ENCODE data around the gene LAMC3.
A peak's percentile ranks its signal among the peaks of the same experiment; 100 is the strongest.
"Not testable (repeated sequence)": the region's sequence is repeated elsewhere in the genome, so short reads cannot be mapped to it uniquely, and the experiment has no call there.

LAMC3 gene

DNA sequence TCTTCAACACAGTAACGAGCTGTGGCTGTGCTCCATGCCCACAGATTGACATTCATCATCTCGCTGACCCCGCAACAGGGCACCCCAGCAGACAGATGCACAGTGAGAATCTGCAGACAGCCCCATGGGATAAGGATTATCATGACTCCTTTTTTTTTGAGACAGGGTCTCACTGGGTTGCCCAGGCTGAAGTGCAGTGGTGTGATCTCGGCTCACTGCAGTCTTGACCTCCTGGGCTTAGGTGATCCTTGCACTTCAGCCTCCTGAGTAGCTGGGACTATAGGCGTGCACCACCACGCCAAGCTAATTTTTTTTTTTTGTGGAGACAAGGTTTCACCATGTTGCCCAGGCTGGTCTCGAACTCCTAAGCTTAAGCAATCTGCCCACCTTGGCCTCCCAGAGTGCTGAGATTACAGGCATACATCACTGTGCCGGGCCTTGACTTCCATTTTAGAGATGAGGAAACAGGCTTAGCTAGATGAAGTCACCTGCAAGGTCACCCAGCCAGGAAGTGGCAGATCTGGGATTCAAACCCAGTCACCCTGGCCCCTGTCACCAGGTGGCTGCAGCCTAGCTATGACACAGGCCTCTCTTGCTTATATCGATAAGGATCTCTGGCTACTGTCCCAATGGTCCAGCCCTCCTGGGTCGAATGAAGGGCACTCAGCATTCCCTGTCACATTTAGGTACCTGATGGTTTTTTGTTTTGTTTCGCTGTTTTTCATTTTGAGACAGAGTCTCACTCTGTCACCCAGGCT lies 92.4 kb downstream of the LAMC3 start:
- no peak for DNase-seq

DNA sequence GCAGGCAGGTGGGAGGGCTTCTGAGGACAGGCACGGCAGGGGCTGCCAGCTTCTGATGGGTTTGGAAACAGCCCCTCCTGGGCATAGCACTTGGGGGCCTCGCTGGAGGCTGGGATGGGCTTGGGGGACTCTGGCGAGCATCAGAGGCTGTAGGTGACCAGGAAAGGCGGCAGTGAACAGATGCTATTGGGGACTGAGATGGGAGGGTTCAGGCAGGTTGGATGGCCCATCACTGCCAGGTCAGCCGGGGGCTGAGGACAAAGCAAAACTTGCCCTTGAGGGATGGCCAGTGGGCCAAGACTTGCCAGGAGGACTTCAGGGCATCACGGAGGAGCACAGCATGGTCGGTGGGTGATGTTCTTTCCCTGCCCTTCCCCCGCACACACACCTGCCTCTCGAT lies 94.0 kb downstream of the LAMC3 start:
- no peak for DNase-seq

DNA sequence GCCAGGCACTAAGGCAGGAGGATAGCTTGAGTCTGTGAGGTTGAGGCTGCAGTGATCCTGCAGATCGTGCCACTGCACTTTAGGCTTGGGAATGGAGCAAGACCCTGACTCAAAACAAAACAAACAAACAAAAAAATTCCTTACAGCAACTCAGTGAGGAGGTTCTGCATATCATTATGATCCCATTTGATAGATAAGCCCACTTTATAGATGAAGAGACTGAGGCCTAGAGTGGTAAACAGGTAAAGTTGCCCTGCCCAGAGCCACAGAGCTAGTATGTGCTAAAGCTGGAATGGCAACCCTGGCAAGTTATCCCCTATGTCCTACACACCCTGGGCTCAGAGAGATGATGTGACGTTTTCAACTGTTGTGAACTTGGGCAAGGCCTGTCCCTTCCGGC lies 94.6 kb downstream of the LAMC3 start:
- no peak for DNase-seq

DNA sequence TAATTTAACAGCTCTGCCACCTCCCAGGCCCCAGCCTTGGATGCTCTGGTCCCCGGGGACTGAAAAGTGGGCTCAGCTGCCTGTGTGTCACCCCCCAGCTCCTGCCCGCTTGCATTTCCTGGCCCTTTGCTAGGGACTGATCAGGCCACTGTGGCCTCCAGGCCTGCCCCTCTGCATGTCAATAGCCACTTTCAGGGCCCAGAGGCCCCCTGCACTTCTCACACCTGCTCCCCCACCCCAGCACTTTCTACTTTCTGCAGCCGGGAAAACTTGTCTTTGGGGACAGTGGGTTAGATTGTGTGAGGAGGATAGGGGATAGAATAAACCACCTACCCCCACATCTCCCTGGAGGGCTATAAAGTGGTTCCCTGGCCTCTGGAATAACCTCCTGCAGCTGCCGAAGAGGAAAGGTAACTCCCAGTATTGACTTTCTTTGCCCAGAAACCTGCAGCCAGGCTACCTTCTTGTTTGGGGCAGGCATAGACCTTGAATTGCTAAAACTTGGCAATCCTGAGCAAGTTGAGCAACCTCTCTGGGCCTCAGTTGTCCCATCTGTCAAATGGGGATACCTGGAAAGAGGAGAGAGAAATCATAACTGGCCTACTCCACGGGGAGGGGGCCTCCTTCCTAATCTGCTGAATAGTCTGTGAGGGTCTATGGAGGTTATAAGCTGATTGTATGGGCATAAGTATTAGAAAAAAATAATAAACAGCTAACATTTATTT lies 95.2 kb downstream of the LAMC3 start:
- DNase-seq, result no peak

DNA sequence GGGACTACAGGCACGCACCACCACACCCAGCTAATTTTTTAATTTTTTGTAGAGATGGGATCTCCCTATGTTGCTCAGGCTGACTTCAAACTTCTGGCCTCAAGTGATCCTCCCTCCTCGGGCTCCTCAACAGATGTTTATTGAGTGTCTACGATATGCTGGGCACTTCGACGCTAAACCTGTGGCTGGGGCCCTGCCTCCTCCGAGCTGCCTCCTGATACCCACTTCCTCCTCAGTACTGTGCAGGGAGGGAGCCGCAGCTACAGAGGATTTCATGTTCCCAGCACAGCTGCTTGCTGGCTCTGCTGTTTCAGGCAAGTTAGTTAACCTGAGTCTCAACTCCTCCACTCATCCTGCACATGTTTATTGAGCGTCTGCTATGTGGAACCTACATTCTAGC lies 97.0 kb downstream of the LAMC3 start:
- no peak for DNase-seq

DNA sequence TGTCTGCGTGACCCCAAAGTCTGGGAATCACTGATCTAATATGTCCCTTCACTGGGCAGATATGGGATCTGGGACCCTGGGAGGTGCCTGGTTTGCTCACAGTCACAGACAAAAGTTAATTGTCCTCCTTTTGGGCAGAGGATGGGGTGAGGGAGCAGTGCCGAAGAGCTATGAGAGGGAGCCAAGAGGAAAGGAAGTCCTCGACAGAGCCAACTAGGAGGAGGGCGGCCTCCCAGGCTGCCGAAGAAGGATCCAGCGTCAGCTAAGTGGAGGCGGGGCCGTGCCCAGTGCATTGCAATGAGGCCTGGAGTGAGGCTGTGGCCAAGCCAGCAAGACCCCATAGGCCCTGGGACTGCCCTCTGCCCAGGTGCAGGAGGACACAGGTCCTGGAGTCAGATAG lies 98.8 kb downstream of the LAMC3 start:
- no peak for DNase-seq

DNA sequence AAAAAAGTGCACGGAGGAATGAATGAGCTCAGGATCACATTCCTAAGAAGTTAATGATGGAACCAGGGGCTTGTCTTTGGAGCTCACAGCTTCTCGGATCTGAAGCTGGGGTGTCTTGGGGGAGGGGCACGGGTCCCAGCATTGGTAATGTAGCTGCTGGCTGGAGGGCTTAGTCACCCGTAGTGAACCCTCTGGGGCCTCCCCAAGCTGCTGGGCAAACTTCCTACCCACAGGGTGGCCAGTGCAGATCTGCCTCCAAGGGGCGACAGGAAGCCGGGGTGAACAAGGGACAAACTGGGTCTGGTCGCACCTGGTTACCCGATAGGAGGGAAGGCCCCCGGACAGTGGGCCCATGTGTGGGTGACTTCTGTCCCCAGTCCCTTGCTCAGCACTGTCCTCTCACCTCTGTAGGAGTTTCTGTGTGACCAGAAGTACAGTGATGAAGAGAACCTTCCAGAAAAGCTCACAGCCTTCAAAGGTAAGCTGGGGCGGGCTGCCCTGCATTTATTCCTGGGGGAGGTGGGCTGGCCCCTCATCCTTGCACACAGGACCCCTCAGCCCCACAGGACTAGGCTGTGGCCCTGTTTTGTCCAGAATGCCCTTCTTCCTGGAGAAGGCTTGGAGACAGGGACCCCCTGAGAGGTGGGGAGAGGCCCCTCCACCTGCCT lies 102.3 kb downstream of the LAMC3 start:
- no peak for DNase-seq

DNA sequence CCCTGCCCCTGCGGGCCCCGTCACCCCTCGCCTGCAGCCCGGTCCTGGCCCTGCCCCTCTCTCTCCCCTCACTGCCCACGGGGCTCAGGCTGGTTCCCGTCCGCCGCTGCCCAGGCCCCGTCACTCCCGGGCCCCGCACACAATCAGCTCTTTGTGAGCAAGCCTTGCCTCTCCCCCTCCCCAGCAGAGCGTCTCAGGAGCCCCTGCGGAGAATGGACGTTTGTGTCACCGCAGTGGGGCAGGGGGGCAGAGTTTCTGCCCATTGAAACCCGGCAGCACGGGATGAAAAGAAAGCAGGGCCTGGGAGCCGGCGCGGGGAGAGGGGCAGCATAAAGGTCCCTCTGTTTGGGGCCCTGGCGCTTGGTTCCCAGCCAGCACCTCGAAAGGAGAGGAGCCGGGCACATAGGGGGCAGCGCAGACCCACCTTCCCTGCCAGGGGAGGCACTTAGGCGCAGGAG lies 102.9 kb downstream of the LAMC3 start:
- DNase-seq, result no peak

DNA sequence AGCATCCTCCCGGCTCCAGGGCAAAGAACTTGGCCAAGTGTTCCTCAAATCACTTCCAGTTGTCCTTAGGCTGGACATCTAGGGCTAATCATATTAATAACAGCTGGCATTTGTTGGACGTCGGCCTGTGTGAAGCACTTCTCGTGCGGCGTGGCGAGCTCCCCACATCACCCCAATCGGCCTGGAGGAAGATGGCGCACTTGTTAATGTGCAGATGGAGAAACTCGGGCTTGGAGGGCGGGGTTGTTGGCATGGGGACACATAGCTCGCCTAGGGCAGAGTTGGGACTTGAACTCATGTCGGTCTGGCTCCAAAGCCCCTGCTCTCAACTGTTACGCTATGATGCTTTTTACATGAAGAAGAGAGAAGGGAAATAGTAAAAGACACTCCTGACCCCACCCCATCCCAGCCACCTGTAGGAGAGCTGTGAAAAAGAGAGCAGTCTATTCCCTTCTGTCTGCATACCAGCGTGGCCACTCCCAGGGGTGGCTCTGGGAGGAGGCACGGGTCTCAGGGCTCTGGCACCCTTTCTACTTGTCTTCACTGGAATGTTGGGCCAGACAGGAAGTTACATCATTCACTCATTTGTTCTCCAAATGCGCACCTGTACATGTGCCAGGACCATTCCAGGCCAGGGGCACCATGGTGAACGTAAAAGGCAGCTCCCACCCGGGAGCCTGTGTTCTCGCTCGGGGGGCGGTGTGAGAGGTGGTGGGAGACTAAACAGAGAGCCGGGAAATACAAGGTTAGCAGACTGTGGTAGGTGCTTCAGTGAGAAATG lies 103.6 kb downstream of the LAMC3 start:
- no peak for DNase-seq

DNA sequence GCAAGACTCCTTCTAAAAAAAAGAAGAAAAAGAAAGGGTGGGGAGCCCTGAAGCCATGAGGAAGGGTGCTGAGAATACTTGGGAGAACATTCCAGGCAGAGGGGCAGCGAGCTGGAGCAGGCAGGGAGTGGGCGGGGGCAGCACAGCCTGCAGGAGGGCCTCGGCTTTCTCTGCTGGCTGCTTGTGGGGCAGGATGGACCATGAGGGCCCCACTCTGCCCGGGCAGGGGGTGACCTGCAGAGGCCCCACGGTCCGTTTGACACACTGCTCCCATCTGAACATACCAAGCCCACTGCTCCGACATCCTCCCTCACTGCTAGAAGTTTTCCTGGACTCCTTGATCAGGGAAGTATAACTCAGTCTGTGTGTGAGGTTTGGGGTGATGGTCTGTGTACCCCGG lies 104.7 kb downstream of the LAMC3 start:
- no peak for DNase-seq

DNA sequence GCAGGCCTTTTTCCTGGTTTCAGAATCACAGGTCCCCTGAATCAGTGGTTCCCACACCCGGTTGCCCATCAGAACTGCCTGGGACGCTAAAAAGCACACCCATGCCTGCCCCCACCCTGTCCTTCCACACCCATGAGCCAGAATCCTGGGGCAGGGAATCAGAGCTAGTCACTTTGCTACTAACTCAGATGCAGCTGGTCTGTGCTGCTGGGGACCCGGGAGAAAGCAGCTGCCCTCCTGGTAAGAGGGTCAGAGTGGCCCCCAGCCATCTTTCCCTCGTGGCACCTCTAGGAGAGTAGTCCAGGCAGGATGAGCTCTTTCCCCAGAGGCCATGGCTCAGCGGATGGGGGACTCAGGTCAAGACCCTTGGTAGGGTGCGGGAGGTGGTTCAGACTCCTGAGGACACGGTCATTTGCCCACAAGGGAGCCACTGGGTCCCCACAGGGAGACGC lies 105.1 kb downstream of the LAMC3 start:
- DNase-seq, result no peak

DNA sequence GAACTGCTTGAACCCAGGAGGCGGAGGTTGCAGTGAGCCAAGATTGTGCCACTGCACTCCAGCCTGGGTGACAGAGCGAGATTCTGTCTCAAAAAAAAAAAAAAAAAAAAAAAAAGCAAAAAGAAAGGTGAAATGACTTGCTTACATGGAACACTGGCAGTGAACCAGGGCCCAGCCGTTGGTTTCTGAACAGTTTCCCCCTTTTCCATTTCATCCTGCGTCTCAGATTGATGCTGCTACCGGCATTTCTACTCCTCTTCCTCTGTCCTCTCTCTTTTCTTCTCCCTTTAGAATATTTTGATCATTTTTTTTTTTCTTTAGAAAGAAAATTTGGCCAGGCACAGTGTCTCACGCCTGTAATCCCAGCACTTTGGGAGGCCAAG lies 106.4 kb downstream of the LAMC3 start:
- not testable (repeated sequence) for DNase-seq

DNA sequence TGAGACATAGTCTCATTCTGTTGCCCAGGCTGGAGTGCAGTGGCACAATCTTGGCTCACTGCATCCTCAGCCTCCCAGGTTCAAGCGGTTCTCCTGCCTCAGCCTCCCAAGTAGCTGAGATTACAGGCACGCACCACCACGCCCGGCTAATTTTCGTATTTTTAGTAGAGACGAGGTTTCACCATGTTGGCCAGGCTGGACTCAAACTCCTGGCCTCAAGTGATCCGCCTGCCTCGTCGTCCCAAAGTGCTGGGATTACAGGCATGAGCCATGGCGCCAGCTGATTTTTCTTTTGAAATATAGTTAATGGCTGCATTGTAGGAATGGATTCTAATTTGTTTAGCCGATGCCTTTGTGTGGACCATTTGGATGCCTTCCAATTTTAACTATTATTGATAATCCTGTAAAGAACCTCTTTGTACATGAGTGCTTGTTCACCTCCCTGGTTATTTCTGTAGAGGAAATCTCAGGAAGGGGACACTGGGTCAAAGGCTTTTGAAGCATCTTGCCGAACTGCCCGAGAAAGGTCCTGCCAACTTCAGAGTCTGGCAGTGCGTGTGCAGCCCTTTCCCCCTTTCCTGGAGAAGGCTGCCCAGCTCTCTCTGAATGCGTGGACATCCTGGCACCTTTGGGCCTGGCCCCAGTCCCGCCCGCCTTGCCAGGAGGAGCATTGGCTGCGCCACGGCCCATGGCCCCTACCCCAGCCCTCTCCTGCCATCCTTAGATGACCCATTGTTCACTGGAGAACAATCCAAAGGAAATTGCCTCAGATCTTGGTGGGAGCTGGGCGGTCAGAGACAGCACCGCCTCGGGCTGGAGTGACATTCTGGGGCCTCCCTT lies 107.5 kb downstream of the LAMC3 start:
- DNase-seq, result no peak

DNA sequence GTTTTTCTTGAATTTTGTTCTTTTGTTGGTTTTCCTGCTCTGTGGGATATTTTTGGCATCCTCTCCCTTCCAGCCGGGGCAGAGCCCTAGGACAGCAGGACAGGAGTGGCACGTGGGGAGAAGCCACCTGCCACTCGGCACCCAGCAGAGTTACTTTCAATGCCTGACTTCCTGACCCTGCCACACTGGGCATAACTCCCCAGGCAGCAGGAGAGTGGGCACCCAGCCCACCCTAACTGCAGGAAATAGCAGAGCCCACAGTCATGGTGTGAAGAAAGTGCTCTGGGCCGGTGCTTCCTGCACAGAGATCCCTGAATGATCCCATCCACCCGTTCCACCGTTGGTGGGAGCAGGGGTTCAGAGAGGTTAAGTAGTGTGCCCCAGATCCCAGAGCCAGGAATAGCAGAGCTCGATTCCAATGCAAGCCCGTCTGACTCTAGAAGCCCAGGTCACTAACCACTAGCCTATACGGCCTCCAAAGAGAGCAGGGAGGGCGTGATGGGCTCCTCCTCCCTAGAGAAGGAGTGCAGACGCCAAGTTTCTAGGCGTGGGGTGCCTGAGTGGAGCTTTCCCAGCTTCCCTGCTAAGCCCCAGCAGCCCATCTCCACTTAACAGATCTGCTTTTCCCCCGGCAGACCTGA lies 108.3 kb downstream of the LAMC3 start:
- no peak for DNase-seq

DNA sequence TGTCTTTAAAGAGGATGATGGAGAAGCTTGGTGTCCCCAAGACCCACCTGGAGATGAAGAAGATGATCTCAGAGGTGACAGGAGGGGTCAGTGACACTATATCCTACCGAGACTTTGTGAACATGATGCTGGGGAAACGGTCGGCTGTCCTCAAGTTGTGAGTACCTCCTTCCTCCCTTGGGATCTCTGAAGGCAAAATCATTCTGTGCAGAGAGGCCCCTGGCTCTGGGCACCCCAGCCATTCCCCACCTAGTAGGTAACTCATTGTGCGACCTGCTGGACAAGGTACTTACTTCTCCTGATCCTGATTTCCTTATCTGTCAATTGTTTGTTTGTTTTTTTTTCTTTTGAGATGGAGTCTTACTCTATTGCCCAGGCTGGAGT lies 108.8 kb downstream of the LAMC3 start:
- DNase-seq, result no peak

DNA sequence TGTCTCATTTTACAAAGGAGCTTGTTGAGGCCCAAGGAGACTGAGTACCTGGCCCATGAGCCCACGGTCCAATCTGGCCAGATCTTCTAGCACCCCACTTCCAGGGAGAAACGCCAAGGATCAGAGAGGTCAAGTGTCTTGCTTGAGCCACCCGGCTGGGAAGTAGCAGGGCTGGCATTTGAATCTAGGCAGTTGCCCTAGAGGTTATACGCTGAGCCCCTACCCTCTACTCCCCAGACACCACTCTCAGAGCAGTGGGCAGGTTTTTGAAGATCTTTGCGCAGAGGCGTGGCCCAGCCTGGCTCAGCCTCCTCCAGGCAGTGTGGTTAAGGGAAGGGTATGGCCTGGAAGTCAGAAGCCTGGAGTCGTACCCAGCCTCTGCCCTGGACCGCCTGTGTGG lies 110.6 kb downstream of the LAMC3 start:
- DNase-seq, result no peak

DNA sequence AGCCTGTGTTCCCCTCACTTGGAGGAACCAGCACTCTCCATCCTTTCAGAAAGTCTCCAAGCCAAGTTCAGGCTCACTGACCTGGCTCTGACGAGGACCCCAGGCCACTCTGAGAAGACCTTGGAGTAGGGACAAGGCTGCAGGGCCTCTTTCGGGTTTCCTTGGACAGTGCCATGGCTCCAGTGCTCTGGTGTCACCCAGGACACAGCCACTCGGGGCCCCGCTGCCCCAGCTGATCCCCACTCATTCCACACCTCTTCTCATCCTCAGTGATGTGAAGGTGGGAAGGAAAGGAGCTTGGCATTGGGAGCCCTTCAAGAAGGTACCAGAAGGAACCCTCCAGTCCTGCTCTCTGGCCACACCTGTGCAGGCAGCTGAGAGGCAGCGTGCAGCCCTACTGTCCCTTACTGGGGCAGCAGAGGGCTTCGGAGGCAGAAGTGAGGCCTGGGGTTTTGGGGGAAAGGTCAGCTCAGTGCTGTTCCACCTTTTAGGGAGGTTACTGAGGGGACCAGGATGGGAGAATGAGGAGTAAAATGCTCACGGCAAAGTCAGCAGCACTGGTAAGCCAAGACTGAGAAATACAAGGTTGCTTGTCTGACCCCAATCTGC lies 111.8 kb downstream of the LAMC3 start:
- DNase-seq, result no peak

DNA sequence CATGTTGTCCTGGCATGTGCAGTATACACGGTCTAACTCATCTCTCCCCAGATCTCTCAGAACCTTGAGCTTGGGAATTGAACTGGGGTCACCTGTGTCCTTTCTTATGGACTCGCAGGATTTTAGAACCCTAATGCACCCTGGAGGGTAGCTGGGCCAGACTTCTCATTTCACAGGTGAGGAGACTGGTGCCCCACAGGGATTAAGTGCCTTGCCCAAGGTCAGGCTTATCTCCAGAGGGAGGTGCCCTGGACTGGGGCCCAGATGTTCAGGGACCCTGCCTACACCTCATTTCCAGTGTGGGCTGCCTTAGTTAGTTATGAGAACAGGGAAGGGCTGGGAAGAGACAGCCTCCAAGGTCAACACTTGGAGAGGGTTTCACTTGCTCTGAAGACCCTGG lies 112.4 kb downstream of the LAMC3 start:
- no peak for DNase-seq

DNA sequence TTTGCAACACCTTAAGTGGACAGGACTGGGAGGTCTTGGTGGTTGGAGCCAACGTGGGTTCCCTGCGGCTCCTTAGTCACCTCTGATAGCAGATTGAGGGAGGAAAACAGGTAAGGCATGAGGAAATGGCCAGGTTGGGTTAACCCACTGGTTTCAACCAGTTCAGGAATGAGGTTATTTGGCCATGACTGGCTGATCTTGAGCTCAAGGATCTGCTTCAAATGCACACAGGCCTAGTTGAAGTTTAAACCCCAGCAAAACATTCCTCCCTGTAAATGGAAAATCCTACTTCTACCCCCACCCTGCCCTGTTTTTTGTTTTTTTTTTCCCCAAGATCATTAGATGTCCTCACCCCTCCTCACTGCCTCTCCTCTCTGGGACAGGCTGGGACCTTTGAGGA lies 113.2 kb downstream of the LAMC3 start:
- DNase-seq, result no peak

DNA sequence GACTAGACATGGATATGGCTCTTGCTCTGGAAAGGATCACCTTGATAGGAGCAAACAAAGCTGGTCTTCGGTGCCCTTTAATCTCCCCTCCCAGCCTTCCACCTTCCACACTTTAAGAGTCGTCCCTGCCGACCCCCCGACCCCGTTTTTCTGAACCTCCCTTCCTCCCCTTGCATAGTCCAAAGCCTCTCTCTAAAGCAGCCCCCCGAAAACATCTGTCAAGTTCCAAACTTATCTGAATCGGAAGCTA lies 116.0 kb downstream of the LAMC3 start:
- DNase-seq, result no peak

DNA sequence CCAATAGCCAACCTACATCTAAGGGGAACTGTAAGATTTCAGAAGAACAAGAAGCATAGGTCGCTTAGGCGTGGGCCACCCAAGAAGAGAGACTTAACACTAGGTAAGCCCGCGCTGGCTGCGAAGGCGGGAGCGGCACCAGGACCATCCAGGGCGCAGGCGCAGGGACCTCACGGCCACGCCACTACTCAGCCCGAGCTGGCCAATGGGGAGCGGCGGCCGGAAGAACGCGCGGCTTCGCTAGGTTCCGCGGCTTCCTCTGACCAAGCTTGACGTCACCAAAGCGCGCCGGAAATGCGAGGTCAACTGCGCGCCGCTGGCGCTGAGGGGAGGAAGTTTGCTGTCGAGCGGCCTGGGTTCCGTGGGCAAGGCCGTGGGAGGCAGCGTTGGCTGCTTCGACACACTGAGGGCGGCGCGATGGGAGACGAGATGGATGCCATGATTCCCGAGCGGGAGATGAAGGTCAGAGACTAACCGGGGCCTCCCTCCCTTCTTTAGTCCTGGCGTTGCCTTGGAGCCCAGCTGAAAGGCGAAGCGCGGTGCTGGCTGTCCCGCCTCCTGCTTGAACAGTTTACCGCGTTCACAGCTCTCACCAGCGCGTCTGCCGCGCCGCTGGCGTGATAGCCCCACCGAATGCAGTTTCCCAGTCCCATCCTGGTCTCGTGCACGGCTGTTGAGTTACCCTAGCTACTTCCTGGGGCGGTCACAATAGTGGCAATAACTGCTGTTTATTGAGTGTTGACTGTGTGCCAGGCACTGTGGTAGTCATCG lies 116.5 kb downstream of the LAMC3 start, which contains the start of gene NUP214:
Gene NUP214 (plus strand): TSS at position 299 of the 771 bp plus-strand sequence. CDS start 119 bp downstream, at position 418.
- peak; percentile 100 for DNase-seq

Measured in stimulated activated CD4-positive, alpha-beta T cell treated with anti-CD3 and anti-CD28 coated beads, Interleukin-4, amount 100 ng/mL, for 1 hour (primary cell).